Endothelial cell of umbilical vein (primary cell): ENCODE data around the gene GATA6. TPM values are rescaled to one million over a fixed set of nuclear protein-coding genes. Genes with fewer than 3 reads are reported as not detected.
"Not testable (repeated sequence)": the region's sequence is repeated elsewhere in the genome, so short reads cannot be mapped to it uniquely, and the experiment has no call there.

Experiments used
- BruUV-seq: library from RNA; stranded (reverse); fragments of 400-500 nt; replicated peaks from 2 replicates; lab custom pipeline; 2021; lab: Mats Ljungman, UMichigan
- CTCF ChIA-PET: fragments of 300-600, 350-600 bp; sonication (Branson Sonifier 250); formaldehyde crosslinking; loops from one replicate; lab custom pipeline; 2021; ENCODE audit warnings: antibody characterized with exemption, inconsistent platforms; lab: Charles Lee
- POLR2A ChIA-PET: fragments of 300-600, 350-600 bp; sonication (Branson Sonifier 250); formaldehyde crosslinking; loops from one replicate; lab custom pipeline; 2021; ENCODE audit warnings: antibody characterized with exemption, inconsistent platforms; lab: Charles Lee
- DNase-seq: peaks from one replicate; pipeline ENCODE4 v3.0.0-alpha.2; 2011; ENCODE audit warnings: low read depth, low spot score
- FAIRE-seq: peaks from 2 replicates; lab custom pipeline; 2011; peaks lifted over from hg19 to GRCh38; lab: Jason Lieb, UNC
- H2AFZ ChIP-seq: 2 replicates; pipeline ENCODE4 v1.6.0; 2012; ENCODE audit warnings: low read depth, low read length, control low read depth, inconsistent platforms
- H3K27ac ChIP-seq: 2 replicates; pipeline ENCODE4 v1.5.1; 2011; ENCODE audit warnings: low read depth, mild to moderate bottlenecking, control low read depth, low read length, moderate library complexity; ENCODE audit not compliant: insufficient read depth
- H3K27me3 ChIP-seq, 2 experiments: 2 replicates each; pipeline versions ENCODE4 v1.6.0 to v1.6.1; 2011; ENCODE audit warnings: low read length in 2 of 2, mixed read lengths in 1 of 2; ENCODE audit not compliant: control insufficient read depth in 2 of 2, insufficient read depth in 2 of 2
- H3K36me3 ChIP-seq, 2 experiments: 2 replicates in 1 of 2; 3 replicates in 1 of 2; pipeline ENCODE4 v1.5.1; 2011; ENCODE audit warnings: low read length in 2 of 2, mild to moderate bottlenecking in 1 of 2, moderate library complexity in 1 of 2; ENCODE audit not compliant: control insufficient read depth in 2 of 2, insufficient read depth in 2 of 2; ENCODE audit errors: extremely low read depth in 1 of 2
- H3K4me1 ChIP-seq: 3 replicates; pipeline ENCODE4 v1.5.1; 2011; ENCODE audit warnings: mild to moderate bottlenecking, low read length; ENCODE audit not compliant: control insufficient read depth, insufficient read depth; ENCODE audit errors: extremely low read depth
- H3K4me2 ChIP-seq: 2 replicates; pipeline ENCODE4 v1.6.1; 2011; ENCODE audit warnings: low read length, control low read depth, mixed read lengths; ENCODE audit not compliant: insufficient read depth
- H3K4me3 ChIP-seq, 3 experiments: fragments of 200-600 bp in 1 of 3; sonication (generic), shearing (Covaris generic) in 1 of 3; replicated peaks in 1 of 3; 2 replicates each; pipeline ENCODE4 v1.5.1; 2011 to 2016; ENCODE audit warnings: control low read depth in 3 of 3, low read length in 3 of 3, mild to moderate bottlenecking in 2 of 3, inconsistent platforms in 1 of 3, low read depth in 1 of 3, moderate library complexity in 1 of 3; ENCODE audit not compliant: insufficient read depth in 1 of 3
- H3K79me2 ChIP-seq: 2 replicates; pipeline ENCODE4 v1.6.0; 2012; ENCODE audit warnings: low read length, inconsistent platforms; ENCODE audit not compliant: control insufficient read depth, insufficient read depth
- H3K9ac ChIP-seq: replicated peaks from 2 replicates; pipeline ENCODE3; 2011; ENCODE audit warnings: low read length, control low read depth; ENCODE audit not compliant: insufficient read depth; ENCODE audit errors: extremely low read depth
- H3K9me1 ChIP-seq: replicated peaks from 3 replicates; pipeline ENCODE4 v1.6.0; 2011; ENCODE audit warnings: mild to moderate bottlenecking, low read length; ENCODE audit not compliant: control insufficient read depth, insufficient read depth; ENCODE audit errors: extremely low read depth
- H3K9me3 ChIP-seq: replicated peaks from 2 replicates; pipeline ENCODE4 v1.5.1; 2012; ENCODE audit warnings: low read length, inconsistent platforms; ENCODE audit not compliant: control insufficient read depth, insufficient read depth
- H4K20me1 ChIP-seq: replicated peaks from 2 replicates; pipeline ENCODE3; 2011; ENCODE audit warnings: mild to moderate bottlenecking, low read length; ENCODE audit not compliant: control insufficient read depth, insufficient read depth; ENCODE audit errors: extremely low read depth
- EZH2 ChIP-seq: IDR thresholded peaks from 2 replicates; pipeline ENCODE4 v1.6.1; 2012; ENCODE audit warnings: borderline replicate concordance, low read depth, mild to moderate bottlenecking, moderate library complexity, low read length, inconsistent platforms; ENCODE audit not compliant: severe bottlenecking
- FOS ChIP-seq: IDR thresholded peaks from 2 replicates; pipeline ENCODE4 v1.6.1; 2011; ENCODE audit warnings: mild to moderate bottlenecking, low read length, moderate library complexity, borderline replicate concordance; ENCODE audit not compliant: insufficient read depth
- GATA2 ChIP-seq: IDR thresholded peaks from 2 replicates; pipeline ENCODE4 v1.7.0; 2011; ENCODE audit warnings: low read depth, mild to moderate bottlenecking, moderate library complexity, mixed read lengths, low read length; ENCODE audit not compliant: insufficient read length, insufficient read depth
- JUN ChIP-seq: IDR thresholded peaks from 2 replicates; pipeline ENCODE4 v1.6.1; 2011; ENCODE audit warnings: borderline replicate concordance, low read depth; ENCODE audit not compliant: insufficient read length, insufficient read depth
- MYC ChIP-seq: IDR thresholded peaks from one replicate; pipeline ENCODE4 v1.6.1; 2011; ENCODE audit warnings: mild to moderate bottlenecking, low read depth, low read length
- POLR2A ChIP-seq: IDR thresholded peaks from 2 replicates; pipeline ENCODE4 v1.6.1; 2012; ENCODE audit warnings: low read depth, mild to moderate bottlenecking, control low read depth, low read length
- POLR2AphosphoS5 ChIP-seq: IDR thresholded peaks from 2 replicates; pipeline ENCODE4 v1.6.1; 2012; ENCODE audit warnings: low read depth, mild to moderate bottlenecking, control low read depth, low read length, moderate library complexity; ENCODE audit not compliant: insufficient read depth
- dilution Hi-C: fragments of 300-500 bp; cut with MboI; formaldehyde crosslinking; loops from one replicate; pipeline ENCODE4 v1.15.0; 2019; ENCODE audit warnings: low sequenced_read_pairs; ENCODE audit not compliant: extremely low pct_ligation_motif_present
- intact Hi-C: fragments of 100-400 bp; cut with micrococcal nuclease; formaldehyde crosslinking; loops from one replicate; pipeline ENCODE4 v1.10.0; 2022
- polyA plus RNA-seq, 4 experiments: library from polyadenylated mRNA; depleted of rRNA in 3 of 4; stranded (reverse) in 3 of 4; unstranded in 1 of 4; fragments of >200 nt; gene quantifications; 2 replicates each; pipeline versions ENCODE4 v1.2.1 to v1.2.3, GENCODE V29; 2011 to 2012; ENCODE audit warnings: missing spikeins in 1 of 4
- total RNA-seq: library from RNA; stranded (reverse); gene quantifications from 2 replicates; pipeline ENCODE4 v1.2.3, GENCODE V29; 2021
- TF ChIP-seq, protein P1 (sequence below): IDR thresholded peaks from 2 replicates; pipeline ENCODE4 v1.6.1; 2011; ENCODE audit not compliant: insufficient read depth, insufficient read length
- TF ChIP-seq, protein P2 (sequence below), 2 donors: IDR thresholded peaks; 1 replicate in 1 of 2; 2 replicates in 1 of 2; pipeline ENCODE4 v1.5.1; 2011; ENCODE audit warnings: low read length in 2 of 2, mild to moderate bottlenecking in 2 of 2, moderate library complexity in 2 of 2, control low read depth in 1 of 2, inconsistent platforms in 1 of 2, low read depth in 1 of 2; ENCODE audit not compliant: insufficient read depth in 1 of 2; ENCODE audit errors: extremely low read depth in 1 of 2

The GATA6 gene
- total and polyA plus RNA-seq, 2 donors (not counting 3 experiments of a cell fraction or from before 2014, with no cell fraction given): 4.1 to 14.6 TPM

DNA sequence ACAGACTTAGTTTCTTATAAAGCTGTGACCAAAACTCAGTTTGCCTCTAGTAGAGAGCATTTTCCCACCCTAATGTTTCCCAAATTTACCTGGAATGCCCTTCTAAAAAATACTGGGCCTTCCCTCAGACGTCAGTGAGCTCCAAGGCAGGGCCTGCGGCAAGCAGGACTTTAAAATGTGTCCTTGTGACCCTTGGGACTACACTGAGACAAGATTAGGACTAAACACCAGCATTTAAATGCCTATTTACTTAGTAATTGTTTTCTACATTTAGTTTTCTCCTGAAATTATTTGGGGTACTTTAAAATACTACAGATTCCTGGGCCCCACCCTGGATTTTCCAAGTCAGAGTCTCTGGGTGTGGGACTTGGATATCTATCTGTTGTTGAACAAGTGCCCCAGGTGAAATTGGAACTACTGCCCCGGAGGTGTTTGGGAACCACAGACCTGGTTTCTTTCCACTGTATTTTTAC lies 14.3 kb downstream of the GATA6 start:
- H4K20me1 ChIP-seq: no peaks in the 10 kb centered on the region
- intact Hi-C loops: no loop called here

DNA sequence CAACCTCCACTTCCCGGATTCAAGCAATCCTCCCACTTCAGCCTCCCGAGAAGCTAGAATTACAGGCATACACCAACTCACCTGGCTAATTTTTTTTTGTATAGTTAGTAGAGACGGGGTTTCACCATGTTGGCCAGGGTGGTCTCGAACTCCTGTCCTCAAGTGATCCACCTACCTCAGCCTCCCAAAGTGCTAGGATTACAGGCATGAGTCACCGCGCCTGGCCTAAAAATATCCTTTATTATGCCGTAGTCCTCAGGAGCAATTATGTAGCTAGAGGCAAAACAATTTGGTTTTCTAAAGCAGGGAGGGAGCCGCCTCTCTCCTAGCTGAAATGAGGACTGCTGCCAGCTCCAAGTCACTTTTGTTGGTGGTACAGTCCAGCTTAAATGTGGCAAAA lies 15.2 kb downstream of the GATA6 start:
- POLR2A ChIA-PET, H3K27me3 ChIP-seq, H3K4me3 ChIP-seq, H3K4me2 ChIP-seq, FAIRE-seq, H4K20me1 ChIP-seq, H3K9ac ChIP-seq, H3K36me3 ChIP-seq, DNase-seq, intact Hi-C loops, H3K9me3 ChIP-seq, H2AFZ ChIP-seq, BruUV-seq, H3K9me1 ChIP-seq: not testable (repeated sequence)
- peak overlapping the region; percentile 23 for H3K27ac ChIP-seq
- H3K4me1 ChIP-seq: peaks cover 62% of the 10 kb centered on the region
- dilution Hi-C loops: loop anchor here (25.0 kb wide), 1 partner anchor 253 kb away; no protein-coding TSS in a partner anchor
- CTCF ChIA-PET: interaction anchor here (1.5 to 1.9 kb wide), 2 partner anchors 10 to 378 kb away, joined by 5 to 17 read pairs; no protein-coding TSS in a partner anchor
- peaks cover 83% of the 10 kb centered on the region for H3K79me2 ChIP-seq

More for the DNA sequence above, 14.3 kb downstream of the GATA6 start:
- ChIA-PET CTCF (interaction anchor here (0.9 to 2.2 kb wide), 3 partner anchors 9 to 379 kb away, joined by 3 to 9 read pairs (median 8); no protein-coding TSS in a partner anchor), POLR2A (interaction anchor here (0.5 kb wide), 1 partner anchor 35 kb away, joined by 8 read pairs; no protein-coding TSS in a partner anchor)
- DNase-seq (no peak), FAIRE-seq (no peak)
- no TSS peak for BruUV-seq
- Histone ChIP-seq H3K36me3 (peaks cover 7 to 9% of the 10 kb centered on the region in 2 experiments), H3K9me1 (no peaks in the 10 kb centered on the region), H3K79me2 (peaks cover 84% of the 10 kb centered on the region), H3K4me3 (no peak overlapping the region), H2AFZ (no peak overlapping the region), H3K9ac (no peak overlapping the region), H3K27ac (no peak overlapping the region), H3K9me3 (no peaks in the 10 kb centered on the region), H3K27me3 (no peaks in the 10 kb centered on the region), H3K4me1 (peaks cover 63% of the 10 kb centered on the region), H3K4me2 (no peak overlapping the region)
- TF ChIP-seq, protein P1, sequence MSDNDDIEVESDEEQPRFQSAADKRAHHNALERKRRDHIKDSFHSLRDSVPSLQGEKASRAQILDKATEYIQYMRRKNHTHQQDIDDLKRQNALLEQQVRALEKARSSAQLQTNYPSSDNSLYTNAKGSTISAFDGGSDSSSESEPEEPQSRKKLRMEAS: no peak
- TF ChIP-seq MYC (no peak), GATA2 (no peak), POLR2A (no peak), EZH2 (no peak), POLR2AphosphoS5 (no peak), JUN (no peak), FOS (no peak)
- TF ChIP-seq, protein P2, sequence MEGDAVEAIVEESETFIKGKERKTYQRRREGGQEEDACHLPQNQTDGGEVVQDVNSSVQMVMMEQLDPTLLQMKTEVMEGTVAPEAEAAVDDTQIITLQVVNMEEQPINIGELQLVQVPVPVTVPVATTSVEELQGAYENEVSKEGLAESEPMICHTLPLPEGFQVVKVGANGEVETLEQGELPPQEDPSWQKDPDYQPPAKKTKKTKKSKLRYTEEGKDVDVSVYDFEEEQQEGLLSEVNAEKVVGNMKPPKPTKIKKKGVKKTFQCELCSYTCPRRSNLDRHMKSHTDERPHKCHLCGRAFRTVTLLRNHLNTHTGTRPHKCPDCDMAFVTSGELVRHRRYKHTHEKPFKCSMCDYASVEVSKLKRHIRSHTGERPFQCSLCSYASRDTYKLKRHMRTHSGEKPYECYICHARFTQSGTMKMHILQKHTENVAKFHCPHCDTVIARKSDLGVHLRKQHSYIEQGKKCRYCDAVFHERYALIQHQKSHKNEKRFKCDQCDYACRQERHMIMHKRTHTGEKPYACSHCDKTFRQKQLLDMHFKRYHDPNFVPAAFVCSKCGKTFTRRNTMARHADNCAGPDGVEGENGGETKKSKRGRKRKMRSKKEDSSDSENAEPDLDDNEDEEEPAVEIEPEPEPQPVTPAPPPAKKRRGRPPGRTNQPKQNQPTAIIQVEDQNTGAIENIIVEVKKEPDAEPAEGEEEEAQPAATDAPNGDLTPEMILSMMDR (IDR thresholded peaks at IDR 0.05; ENCODE audit: extremely low read depth in 1 of 2, insufficient read depth in 1 of 2, low read depth in 1 of 2, low read length in 2 of 2): no peak
- dilution Hi-C loops: loop anchor here (25.0 kb wide), 1 partner anchor 254 kb away; no protein-coding TSS in a partner anchor
